ENCODE measurements around the gene RAB37. TPM values are rescaled to one million over a fixed set of nuclear protein-coding genes. Genes with fewer than 3 reads are reported as not detected.
A peak's percentile ranks its signal among the peaks of the same experiment; 100 is the strongest.

The RAB37 gene
- total and polyA plus RNA-seq, 2 donors (not counting 1 experiment from before 2014, with no cell fraction given) = 67.6 to 76.8 TPM

- Histone ChIP-seq H4K20me1 (ENCODE audit: control insufficient read depth, insufficient read depth, low read length, poor library complexity, severe bottlenecking) (peaks cover 47% of the 10 kb centered on the region), H3K9me3 (ENCODE audit: control extremely low read depth in 1 of 3, control insufficient read depth in 2 of 3, insufficient read depth in 1 of 3, low read length in 2 of 3) (no peaks in the 10 kb centered on the region), H3K79me2 (ENCODE audit: control insufficient read depth, insufficient read depth, low read length) (no peaks in the 10 kb centered on the region), H3K9ac (ENCODE audit: low read length) (no peak overlapping the region), H3K4me2 (replicated peaks; ENCODE audit: low read depth, low read length, poor library complexity, severe bottlenecking) (no peak overlapping the region), H3K4me1 (ENCODE audit: control insufficient read depth in 2 of 2, insufficient read depth in 2 of 2, low read length in 2 of 2) (no peaks in the 10 kb centered on the region), H3K4me3 (ENCODE audit: control extremely low read depth in 1 of 5, extremely low read depth in 1 of 5, insufficient read depth in 1 of 5, low read depth in 2 of 5, low read length in 4 of 5) (no peak overlapping the region), H3K27ac (ENCODE audit: low read length in 2 of 2) (no peak overlapping the region), H2AFZ (ENCODE audit: insufficient read depth, low read depth, low read length, poor library complexity, severe bottlenecking) (no peak overlapping the region), H3K27me3 (replicated peaks in 1 of 4; ENCODE audit: control extremely low read depth in 1 of 4, control insufficient read depth in 3 of 4, insufficient read depth in 4 of 4, low read length in 3 of 4) (no peaks in the 10 kb centered on the region), H3K36me3 (replicated peaks in 1 of 2; ENCODE audit: control extremely low read depth in 1 of 2, control insufficient read depth in 1 of 2, extremely low read depth in 1 of 2, insufficient read depth in 2 of 2, low read length in 1 of 2) (peaks cover 1 to 76% of the 10 kb centered on the region in 2 experiments)
- no peak overlapping the region for H3K4me3 Mint-ChIP-seq
- no peaks in the 10 kb centered on the region for H3K9me3 Mint-ChIP-seq (ENCODE audit: insufficient read depth)
- ChIA-PET CTCF (interaction anchor here (1.6 to 6.6 kb wide), 3 partner anchors 16 to 111 kb away, joined by 7 to 76 read pairs (median 57); partner anchors contain the start of genes NHERF1 and RAB37), POLR2A (no interaction called here)
- H3K4me1 Mint-ChIP-seq = peaks cover 9% of the 10 kb centered on the region
- no peak for TF ChIP-seq CTCF (IDR thresholded peaks at IDR 0.05)
- no peak for TF ChIP-seq EZH2 (IDR thresholded peaks at IDR 0.05; ENCODE audit: borderline replicate concordance, insufficient read depth, low read depth, low read length, poor library complexity, severe bottlenecking)
- 80% methylated on average over 17 of the region's 17 CpGs for WGBS (ENCODE audit: insufficient coverage)
- peak overlapping the region; percentile 32 for H3K27ac Mint-ChIP-seq
- ATAC-seq (ENCODE audit: low read depth) = no peak
- intact Hi-C loops (cut with micrococcal nuclease) = no loop called here
- H3K27me3 Mint-ChIP-seq = no peaks in the 10 kb centered on the region
- no peak for DNase-seq
These were observed 31.2 kb downstream of the RAB37 start for GRCh38 chr17:74768069-74768762.

GRCh38 chr17:74768763-74769114 is 31.7 kb downstream of the RAB37 start:
- no peak overlapping the region for H3K27ac ChIP-seq (ENCODE audit: low read length in 2 of 2)
- no peak overlapping the region for H3K9ac ChIP-seq (ENCODE audit: low read length)
- ChIA-PET CTCF (interaction anchor here (1.0 to 9.5 kb wide), 8 partner anchors 8 to 202 kb away, joined by 3 to 191 read pairs (median 32); partner anchors contain the start of genes CD300H, NHERF1 and RAB37), POLR2A (no interaction called here)
- Mint-ChIP-seq H3K27me3 (no peaks in the 10 kb centered on the region), H3K4me3 (no peak overlapping the region), H3K4me1 (peaks cover 10% of the 10 kb centered on the region), H3K9me3 (ENCODE audit: insufficient read depth) (no peaks in the 10 kb centered on the region), H3K27ac (peak overlapping the region; percentile 32)
- no peaks in the 10 kb centered on the region for H3K79me2 ChIP-seq (ENCODE audit: control insufficient read depth, insufficient read depth, low read length)
- no peaks in the 10 kb centered on the region for H3K4me1 ChIP-seq (ENCODE audit: control insufficient read depth in 2 of 2, insufficient read depth in 2 of 2, low read length in 2 of 2)
- H3K4me3 ChIP-seq (ENCODE audit: control extremely low read depth in 1 of 5, extremely low read depth in 1 of 5, insufficient read depth in 1 of 5, low read depth in 2 of 5, low read length in 4 of 5) = no peak overlapping the region
- ATAC-seq (ENCODE audit: low read depth) (no peak), DNase-seq (no peak)
- H3K4me2 ChIP-seq (replicated peaks; ENCODE audit: low read depth, low read length, poor library complexity, severe bottlenecking) = no peak overlapping the region
- 94% methylated on average over 5 of the region's 7 CpGs for WGBS (ENCODE audit: insufficient coverage)
- peaks cover 47% of the 10 kb centered on the region for H4K20me1 ChIP-seq (ENCODE audit: control insufficient read depth, insufficient read depth, low read length, poor library complexity, severe bottlenecking)
- TF ChIP-seq CTCF (IDR thresholded peaks at IDR 0.05) = no peak
- no peak for TF ChIP-seq EZH2 (IDR thresholded peaks at IDR 0.05; ENCODE audit: borderline replicate concordance, insufficient read depth, low read depth, low read length, poor library complexity, severe bottlenecking)
- H3K36me3 ChIP-seq (replicated peaks in 1 of 2; ENCODE audit: control extremely low read depth in 1 of 2, control insufficient read depth in 1 of 2, extremely low read depth in 1 of 2, insufficient read depth in 2 of 2, low read length in 1 of 2) = peaks cover 1 to 75% of the 10 kb centered on the region in 2 experiments
- H3K27me3 ChIP-seq (replicated peaks in 1 of 4; ENCODE audit: control extremely low read depth in 1 of 4, control insufficient read depth in 3 of 4, insufficient read depth in 4 of 4, low read length in 3 of 4) = no peaks in the 10 kb centered on the region
- no peaks in the 10 kb centered on the region for H3K9me3 ChIP-seq (ENCODE audit: control extremely low read depth in 1 of 3, control insufficient read depth in 2 of 3, insufficient read depth in 1 of 3, low read length in 2 of 3)
- H2AFZ ChIP-seq (ENCODE audit: insufficient read depth, low read depth, low read length, poor library complexity, severe bottlenecking) = no peak overlapping the region
- intact Hi-C loops (cut with micrococcal nuclease) = no loop called here
